Stimulated activated CD4-positive, alpha-beta T cell treated with anti-CD3 and anti-CD28 coated beads, TNF-alpha, amount 100 ng/mL, for 4 hours (primary cell): ENCODE results near the gene APLNR.
"Not testable (repeated sequence)": the region's sequence is repeated elsewhere in the genome, so short reads cannot be mapped to it uniquely, and the experiment has no call there.

Experiments
- DNase-seq, 3 experiments: peaks; one replicate each; pipeline ENCODE4 v3.0.0-alpha.2; 2020; ENCODE audit warnings: low read depth in 3 of 3

APLNR gene

DNA sequence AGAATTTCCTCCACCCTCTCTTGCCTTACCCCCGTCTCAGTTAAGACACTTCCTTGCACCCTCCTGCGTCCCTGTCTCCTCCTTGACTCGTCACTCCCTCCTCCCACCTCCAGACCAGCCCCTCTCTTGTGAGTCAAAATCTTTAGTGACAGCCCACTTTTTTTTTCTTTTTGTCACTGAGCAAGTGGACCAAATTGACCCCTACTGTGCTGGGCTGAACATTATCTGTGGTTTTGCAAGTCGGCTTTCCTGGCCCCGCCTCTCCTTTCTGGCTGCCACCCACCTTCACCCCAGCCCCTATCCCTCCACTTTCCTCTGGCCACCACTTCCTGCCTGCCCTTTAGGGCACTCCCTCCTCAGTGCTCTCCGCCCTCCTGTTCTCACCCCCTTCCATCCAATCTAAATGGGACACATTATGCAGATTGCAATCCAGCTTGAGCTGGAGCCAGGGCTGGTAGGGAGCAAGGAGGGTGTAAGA, at the start of gene APLNR:
Gene APLNR, minus strand, starts transcription at position 47 of the 478 bp plus-strand sequence. CDS start 246 bp downstream, outside the sequence.
- DNase-seq: no peak

DNA sequence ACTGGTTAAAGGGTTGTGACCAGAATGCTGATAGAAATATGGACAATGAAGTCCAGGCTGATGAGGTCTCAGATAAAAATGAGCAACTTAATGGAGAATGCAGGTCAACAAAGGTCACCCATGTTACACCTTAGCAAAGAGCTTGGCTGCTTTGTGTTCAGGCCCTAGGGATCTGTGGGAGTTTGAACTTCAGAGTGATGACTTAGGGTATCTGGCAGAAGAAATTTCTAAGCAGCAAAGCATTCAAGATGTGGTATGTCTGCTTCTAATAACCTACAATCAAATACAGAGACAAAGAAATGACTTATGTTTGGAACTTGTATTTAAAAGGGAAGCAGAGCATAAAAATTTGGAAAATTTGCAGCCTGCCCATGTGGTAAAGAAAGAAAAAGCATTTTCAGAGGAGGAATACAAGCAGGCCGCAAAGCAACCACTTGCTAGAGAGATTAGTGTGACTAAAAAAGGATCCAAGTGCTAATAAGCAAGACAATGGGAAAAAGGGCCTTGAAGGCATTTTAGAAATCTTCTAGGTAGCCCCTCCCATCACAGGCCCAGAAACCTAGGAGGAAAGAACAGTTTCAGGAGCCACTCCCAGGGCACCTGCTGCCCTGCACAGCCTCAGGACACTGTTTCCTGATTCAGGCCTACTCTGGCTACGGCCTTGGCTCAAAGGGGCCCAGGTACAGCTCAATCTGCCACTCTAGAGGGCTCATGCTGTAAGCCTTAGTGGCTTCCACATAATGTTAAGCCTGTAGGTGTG, 46.4 kb upstream of the APLNR start:
- DNase-seq: no peak

DNA sequence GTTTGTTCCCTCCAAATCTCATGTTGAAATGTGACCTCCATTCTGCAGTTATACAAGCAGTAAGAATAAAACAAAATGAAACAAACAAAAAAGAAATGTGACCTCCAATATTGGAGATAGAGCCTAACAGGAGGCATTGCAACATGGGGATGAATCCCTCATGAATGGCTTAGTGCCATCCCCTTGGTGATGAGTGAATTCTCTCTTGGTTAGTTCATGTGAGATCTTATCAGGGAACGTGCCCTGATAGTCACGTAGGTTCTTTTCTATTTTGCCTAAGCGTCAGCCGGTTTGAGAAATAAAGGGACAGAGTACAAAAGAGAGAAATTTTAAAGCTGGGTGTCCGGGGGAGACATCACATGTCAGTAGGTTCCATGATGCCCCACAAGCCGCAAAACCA, 44.5 kb upstream of the APLNR start:
- not testable (repeated sequence) for DNase-seq

DNA sequence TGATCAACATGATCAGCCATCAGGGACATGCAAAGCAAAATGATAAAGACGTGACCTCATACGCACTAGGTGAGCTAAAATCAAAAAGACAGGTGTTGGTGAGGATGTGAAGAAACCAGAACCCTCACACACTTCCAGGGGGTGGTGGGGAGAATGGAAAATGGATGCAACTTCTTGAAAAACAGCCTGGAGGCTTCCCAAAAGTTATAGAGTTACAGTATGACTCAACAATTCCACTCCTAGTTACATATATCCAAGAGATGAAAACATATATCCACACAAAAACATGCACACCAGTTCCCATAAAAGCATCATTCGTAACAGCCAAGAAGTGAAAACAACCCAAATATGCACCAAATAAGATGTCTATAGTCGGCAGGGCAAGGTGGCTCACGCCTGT, 42.1 kb upstream of the APLNR start:
- no peak for DNase-seq

DNA sequence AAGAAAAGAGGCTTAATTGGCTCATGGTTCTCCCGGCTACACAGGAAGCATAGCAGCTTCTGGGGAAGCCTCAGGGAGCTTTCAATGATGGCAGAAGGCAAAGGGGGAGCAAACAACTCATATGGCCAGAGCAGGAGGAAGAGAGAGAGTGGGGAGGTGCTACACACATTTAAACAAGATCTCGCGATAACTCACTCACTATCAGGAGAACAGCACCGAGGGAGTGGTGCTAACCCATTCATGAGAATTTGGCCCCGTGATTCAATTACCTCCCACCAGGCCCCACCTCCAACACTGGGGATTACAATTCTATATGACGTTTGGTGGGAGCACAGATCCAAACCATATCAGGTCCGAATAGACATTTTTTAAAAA, 41.7 kb upstream of the APLNR start:
- no peak for DNase-seq

DNA sequence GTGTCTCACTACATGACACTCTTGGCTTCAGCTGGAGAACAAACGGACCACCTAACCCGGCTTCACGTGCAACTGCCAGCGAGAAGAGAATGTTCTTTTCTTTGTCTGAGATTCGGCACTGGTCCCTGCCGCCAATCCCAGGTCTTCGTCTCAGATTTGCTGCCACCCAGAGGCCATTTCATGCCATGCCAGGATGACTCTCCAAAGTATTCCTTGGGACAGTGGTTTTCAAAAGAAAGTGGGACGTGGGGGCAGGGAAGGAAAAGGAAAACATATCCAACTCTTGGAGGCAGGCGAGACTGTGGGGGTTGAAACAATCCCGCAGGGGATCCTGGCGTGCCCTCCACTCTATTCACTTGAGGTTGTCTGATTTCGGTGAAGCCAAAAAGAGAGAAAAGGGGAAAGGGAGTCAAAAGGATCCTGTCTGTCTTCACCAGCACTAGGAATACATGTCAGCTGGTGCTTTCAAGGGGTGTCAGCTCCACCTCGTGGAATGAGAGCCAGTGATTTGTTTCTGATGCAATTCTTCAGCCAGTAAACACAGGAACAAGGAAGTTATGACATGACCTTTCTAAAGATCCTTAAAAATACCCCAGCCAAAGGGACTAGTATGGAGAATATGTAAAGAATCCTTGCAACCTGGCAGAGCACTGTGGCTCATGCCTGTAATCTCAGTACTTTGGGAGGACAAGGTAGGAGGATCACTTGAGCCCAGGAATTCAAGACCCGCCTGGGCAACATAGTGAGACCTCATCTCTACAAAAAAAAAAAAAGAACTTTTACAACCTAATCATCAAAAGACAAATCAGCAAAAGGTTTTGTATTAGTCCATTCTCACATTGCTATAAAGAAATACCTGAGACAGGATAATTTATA, 41.0 kb upstream of the APLNR start:
- peak in 2 of 3 experiments; percentile 4 to 13 for DNase-seq

DNA sequence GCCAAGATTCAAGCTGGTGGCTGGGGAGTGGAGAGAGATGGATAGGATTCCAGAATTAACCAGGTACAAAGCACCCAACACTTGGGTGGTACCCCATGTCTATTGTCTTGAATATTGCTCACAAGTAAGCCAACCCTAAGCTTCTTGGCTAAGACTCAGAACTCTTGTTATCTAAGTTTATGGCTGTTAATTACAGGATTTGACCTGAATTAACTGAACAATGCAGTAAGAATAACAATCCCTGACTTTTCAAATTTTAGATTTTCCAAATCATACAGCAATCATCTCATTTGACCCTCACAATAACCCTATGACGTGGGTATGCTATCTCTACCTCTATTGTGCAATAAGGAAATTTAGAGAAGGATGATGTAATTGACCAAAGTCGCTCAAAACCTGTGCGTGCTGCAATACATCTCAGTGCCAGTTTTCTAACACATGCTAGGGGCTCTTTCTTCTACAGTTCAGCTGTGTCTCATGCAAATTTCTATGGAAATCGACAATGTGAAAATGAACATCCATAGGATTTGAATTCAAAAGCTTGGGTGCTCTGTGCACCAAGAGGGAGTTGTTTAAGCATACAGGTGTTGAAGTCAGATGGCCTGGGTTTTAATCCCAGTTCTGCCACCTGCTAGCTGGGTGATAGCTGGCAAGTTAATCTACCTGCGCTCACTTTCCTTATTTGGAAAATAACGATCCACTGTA, 40.1 kb upstream of the APLNR start:
- DNase-seq: no peak

DNA sequence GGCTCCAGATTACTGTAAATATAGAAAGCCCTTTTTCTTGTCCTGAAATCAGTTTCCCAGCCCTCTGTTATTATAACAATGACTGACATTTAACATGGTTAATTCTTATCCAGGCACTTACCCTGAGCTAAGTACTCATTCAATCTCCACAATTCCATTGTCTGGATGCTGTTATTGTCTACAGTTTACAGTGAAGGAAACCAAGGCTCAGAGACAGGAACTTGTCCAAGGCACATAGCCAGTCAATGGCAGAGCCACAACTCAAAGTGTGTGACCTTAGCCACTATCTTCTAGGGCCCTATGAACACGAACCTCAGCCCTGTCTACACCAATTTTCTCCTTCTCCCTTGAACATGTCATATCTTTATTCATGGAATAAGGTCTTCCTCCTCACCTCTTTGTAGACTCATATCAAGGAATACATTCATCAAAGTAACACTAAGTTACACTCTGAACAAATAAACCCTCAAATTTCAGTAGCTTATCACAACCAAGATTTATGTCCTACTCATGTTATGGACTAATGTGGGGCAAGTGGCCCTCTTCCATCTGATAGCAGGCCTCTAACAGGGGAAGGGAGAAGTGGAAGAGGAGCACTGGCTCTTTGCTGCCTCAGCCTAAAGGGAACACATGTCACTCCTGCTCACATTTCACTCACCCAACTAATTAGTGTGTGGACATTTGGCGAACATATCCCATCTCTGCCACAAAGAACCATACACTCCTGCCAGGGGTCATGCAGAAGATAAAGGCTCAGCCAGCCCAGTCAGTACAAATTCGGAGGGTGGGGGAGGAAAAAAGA, 39.3 kb upstream of the APLNR start:
- no peak for DNase-seq

DNA sequence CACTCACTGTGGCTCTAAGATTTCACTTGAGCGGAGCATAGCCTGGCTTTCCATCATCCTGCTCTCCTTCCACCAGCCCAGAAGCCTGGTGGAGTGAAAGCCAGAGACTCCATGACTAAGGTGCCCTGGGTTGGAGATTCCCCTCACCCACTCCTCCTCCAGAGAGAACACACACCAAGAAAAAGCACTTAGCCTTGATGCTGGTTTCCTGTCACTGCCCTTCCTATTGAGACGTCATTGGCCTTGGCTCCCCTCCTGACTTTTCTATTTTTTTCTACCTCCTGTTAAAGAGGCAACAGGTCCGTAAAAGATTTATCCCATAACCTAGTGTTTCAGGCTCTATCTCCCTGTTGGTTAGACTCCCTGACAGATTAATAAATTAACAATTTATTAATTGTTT, 38.5 kb upstream of the APLNR start:
- DNase-seq: no peak

DNA sequence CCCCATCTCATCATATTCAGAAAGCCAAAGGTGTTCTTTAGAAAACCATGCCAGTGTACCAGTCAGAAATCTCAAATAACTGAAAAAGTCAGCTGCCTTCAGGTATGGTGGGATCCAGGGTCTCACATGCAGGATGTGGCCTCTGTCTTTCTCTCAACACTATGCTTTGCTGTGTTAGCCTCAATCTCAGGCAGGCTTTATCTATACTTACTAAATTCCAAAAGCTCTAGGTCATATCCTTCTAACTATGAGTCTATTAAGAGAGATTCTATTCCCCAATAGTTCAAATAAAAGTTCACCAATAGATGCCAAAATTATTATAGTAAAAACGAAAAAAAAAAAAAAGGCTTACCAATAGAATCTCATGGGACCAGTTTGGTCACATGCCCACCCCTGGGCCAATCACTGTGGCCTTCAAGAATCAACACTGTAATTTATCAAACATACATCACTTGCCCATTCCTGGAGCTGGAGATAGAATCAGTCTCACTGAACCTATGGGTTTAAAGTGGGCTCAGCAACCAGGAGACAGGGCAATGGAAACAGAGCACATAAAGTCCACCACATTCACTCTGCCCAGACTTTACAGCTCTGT, 38.0 kb upstream of the APLNR start:
- no peak for DNase-seq

DNA sequence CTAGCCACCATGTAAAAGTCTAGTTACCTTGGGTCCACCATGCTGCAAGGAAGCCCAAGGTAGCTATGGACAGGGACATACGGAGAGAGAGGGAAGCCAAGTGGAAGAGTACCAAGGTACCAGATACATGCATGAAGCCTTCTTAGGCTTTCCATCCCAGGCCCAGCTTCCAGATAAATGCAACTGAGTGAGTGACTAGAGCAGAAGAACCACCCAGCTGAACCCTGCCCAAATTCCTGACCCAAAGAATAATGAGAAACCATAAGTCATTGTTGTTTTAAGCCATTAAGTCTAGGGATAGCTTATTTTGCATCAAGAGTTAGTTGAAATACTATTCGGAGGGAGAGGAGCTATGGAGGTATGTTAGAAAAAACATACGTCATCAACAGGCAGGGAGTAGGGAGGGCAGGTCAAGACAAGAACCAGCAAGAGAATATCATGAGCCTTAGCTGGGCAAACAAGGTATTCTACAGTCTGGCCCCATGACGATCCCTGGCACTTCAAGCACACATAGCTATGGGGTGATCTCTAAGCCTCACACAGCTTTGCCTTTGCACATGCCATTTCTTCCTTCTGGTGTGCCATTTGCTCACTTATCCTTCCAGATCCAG, 36.5 kb upstream of the APLNR start:
- no peak for DNase-seq

DNA sequence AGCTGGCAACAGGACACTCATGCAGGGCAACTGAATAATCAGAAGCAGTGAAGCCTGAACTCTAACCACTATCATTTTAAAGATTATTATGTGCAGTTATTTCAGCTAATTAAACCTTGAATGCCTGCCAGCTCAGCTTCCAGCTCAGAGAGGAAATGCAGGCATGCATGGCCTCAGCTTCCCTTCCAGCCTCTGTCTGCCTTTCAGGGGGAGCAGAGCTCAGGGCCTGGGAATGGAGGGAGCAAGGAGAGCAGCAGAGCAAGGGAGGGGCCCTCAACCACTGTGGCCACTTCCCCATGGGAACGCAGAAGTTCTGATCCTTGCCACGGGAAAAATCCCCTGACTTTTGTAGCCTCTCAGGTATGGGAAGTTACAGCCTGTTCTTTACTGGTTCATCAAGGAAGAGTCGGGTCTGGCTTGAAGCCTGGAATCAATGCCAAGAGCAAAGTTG, 32.5 kb upstream of the APLNR start:
- DNase-seq: no peak

DNA sequence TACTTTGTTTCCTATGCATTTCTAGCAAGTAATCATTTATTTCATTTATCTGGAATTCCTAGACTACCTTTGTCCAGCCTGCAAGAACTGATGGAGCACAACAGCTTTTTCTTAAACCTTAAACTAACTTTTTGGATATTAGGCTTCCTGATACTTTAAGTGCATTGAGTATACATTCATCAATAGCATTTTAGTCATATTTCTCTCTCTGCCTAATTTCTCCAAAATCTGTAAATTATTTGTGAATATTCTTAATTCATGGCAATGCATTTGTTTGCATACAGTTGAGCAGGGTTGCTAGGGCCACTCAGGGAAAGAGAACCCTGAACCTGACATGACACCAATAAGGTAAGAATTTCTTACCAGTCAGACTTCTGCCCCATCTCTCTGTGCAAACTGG, 29.1 kb upstream of the APLNR start:
- DNase-seq: no peak

DNA sequence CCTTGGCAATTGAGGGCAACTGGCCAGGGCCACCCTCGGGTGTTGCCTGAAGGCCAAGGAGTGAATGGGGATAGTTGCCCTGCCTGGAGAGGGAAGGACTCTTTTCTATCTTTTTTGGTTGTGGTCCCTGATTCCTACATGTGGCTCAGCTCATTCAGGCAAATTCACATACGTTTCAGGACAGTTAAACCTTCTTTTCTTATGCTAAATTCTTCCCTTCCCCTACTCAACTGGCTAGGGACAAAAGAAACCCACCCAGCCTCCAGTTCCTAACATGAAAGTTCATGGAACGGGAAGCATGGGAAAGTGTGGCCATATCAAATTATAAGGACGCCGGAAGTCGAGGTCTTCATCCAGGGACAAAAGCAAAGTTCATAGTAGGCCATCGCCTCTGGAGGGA, 26.3 kb upstream of the APLNR start:
- DNase-seq: no peak

DNA sequence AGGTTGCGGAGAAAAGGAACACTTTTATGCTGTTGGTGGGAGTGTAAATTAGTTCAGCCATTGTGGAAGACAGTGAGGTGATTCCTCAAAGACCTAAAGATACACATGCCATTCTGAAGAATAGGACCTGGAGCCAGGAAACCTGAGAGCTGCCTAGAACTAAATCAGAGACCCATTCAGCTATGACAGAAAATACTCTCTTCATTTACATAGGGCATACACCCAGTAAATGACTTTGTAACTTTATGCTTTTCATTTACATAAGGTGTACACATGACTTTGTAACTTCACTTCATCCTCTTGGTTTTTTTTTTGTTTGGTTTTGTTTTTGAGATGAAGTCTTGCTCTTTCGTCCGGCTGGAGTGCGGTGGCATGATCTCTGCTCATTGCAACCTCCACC, 25.1 kb upstream of the APLNR start:
- no peak for DNase-seq

DNA sequence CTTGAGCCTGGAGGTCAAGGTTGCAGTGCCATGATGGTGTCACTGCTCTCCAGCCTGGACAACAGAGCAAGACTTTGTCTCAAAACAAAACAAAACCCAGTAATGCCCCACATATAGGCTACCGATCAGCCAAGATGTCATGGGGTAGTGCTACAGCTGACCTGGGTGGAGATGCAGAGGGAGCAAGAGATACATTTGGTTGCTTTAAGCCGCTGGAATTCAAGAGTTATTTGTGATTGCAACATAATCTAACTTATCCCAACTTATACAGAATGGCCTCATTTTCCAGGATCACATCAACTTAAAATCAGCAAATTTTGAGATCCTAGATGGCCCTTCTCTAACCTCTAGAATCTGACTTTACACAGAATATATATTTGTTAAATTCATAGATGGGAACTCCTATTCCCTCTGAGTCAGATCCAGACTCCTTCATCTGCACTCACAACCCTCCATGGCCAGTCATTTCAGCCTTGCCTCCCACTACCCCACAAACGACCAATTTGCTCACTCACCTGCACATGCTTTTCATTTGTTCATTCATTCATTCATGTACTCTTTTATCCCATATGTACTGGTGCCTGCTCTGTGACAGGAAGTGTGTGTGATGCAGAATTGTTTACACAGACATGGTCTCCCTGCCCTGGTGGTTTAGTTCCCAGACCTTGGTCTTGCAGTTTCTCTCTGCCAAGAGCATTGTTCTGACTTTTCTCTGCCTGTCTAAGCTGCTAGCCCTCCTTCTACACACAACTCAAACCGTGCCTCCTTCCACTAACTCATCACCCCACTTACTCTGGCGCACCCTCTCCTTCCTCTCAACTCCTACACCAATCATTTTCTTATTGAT, 24.1 kb upstream of the APLNR start:
- DNase-seq: no peak

DNA sequence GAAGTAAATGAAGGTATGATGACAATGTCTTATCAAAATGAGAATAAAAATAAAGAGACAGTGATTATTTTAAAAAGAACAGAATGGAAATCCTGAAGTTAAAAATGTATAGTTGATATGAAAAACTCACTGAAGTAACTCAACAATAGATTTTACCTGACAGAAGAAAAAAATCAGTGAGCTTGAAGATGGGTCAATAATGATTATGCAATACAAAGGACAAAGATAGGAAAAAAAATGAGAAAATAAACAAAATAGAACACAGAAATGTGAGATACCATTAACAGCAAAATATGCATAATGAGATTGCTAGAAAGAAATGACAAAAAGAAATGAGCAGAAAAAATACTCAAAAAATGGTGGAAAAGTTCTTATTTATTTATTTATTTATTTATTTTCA, 19.1 kb upstream of the APLNR start:
- DNase-seq: no peak

DNA sequence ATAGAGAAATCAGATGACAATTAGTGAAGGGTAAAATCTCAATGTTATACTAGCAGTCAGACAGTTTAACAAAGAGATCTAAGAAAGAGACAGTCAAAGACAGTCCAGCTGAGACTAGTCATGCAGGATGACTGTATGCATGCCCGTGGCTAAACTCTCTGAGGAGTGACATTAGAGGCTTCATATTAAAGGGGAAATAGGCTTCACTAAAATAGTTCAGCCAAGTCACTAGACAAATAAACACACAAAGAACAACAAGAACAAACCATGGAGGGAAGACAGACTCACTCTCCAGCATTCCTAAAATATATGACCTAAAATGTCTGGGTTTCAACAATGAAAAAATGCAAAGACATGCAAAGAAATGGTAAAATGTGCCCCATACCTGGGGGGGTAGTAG, 18.6 kb upstream of the APLNR start:
- DNase-seq: no peak

DNA sequence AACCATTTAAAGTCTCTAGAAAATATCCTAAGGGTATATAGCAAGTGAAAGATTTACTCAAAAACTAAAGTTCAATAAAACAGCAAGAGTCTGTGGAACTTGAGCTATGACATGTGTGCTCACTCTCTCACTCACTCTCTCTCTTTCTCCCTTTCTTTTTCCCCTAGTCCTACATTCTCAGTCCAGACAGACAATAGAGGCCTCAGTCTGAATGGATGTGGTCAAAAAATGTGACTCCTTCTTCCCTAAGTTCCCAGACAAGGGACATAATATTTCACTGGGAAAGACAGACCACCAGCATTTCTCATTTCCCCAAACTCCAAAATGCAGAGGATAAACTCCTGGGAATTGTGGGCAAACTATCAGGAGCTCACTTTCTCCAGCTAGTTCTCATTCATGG, 17.6 kb upstream of the APLNR start:
- no peak for DNase-seq
